IPS-NIHi7 (cell line): Measurements from ENCODE around the gene LCAT.
"Not testable (repeated sequence)": the region's sequence is repeated elsewhere in the genome, so short reads cannot be mapped to it uniquely, and the experiment has no call there.

Experiments
- DNase-seq: peaks from one replicate; pipeline ENCODE4 v3.0.0; 2012; ENCODE audit warnings: mixed read lengths; ENCODE audit errors: extremely low spot score

LCAT gene

DNA sequence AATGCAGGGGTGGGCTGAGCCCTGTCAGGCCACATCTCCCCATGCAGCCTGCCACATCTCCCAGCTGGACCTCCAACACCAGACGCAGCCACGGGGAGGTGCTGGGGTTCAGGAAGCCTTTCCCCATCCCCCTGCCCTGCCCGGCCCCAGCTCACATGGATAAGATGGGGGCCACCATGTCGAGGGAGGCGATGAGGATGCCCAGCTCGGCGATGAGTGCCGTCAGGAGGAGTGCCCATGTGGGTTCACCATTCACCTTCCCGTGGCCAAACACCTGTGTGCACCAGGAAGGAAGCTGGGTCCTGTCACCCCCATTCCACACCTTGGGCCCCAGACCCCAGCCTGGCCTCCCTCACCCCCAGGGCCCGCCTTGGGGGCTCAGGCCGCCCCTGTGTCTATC, 5.7 kb upstream of the LCAT start:
- DNase-seq, result no peak

DNA sequence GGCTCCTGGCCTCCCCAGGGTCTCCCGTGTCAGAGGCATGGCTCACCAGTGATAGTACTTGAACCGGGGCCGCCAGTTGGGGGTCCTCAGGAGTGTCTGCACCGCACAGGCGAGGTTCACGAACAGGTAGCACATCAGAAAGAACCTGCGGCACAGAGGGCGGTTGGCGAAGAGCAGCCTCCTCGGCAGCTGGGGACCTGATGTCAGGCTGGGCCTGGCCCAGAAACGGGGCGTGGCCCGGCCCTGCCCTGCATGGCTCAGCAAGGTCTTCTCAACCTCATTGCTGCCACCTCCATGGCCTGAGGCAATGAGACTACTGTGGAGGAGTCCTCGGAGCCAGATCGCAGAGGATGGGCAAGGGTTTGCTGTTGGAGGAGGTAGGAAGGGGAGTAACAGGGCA, 4.1 kb upstream of the LCAT start:
- DNase-seq, result no peak

DNA sequence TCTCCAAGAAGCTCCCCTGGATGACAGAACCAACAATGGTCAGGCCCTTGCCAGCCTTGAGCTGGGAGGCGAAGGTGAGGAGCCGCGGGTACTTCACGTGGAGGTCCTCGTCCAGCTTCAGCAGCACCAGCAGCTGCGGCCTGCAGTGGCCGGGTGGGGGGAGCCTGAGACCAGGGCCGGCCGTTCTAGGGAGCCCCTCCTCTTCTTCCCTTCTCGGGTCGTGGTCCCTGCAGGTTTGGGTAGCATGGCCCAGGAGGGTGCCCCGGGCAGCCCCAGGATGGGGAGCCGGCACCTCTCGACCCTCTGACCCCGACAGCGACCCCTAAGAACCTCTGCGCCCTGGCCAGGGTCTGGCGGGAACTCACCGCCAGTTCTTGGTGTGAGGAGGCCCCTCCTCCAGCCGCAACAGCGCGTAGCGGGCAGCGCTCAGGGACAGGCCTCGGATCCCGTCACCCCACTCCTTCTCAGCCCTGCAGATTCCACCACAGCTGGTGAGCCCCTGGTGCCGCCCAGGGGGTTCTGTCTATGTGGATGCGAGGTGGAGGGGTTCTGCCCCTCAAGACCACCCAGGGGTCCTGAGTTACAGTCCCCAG, 3.1 kb upstream of the LCAT start:
- no peak for DNase-seq

DNA sequence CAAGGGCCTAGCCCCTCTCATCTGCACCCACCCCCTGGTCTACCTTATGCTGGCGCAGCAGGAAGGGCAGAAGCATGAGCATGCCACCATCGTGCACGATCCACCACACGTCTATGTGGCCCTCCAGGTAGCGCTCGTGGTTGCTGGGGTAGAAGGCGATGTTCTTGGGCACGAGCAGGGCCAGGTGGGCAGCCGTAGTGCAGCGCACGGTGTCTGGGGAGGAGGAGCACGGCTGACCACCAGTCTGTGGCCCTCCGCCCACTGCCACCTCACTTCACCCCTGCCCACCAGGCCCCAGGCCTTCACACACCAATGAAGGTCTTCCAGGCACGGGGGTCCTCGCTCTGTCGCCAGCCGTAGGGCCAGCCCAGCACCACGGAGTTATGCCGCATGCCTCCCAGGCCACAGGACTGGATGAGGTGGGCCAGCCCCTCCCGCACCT, 2.2 kb upstream of the LCAT start:
- no peak for DNase-seq

DNA sequence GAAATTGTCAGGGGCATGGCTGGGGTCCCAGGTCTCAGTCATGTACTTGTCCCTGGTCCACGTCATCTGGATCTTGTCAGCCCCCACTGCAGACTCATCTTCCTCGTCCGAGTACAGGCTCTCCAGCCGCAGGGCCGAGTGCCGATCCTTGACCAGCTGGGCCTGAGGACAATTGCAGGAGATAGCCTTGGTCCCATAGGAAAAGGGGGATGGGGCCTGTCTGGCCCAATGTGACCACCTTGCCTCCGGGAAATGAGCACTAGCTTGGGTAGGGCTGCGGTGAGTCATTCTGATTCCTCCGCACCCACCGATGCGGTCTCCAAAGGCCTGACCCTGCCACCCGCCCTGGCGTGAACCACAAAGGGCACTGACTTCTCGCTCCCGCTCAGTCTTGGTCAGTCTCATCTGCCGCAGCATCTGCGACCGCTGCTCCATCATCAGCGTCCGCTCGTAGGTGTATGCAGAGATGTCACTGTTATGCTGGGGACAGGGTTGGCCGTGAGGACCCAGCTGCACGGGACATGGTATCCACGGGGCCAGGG, 1.5 kb upstream of the LCAT start:
- DNase-seq, result no peak

DNA sequence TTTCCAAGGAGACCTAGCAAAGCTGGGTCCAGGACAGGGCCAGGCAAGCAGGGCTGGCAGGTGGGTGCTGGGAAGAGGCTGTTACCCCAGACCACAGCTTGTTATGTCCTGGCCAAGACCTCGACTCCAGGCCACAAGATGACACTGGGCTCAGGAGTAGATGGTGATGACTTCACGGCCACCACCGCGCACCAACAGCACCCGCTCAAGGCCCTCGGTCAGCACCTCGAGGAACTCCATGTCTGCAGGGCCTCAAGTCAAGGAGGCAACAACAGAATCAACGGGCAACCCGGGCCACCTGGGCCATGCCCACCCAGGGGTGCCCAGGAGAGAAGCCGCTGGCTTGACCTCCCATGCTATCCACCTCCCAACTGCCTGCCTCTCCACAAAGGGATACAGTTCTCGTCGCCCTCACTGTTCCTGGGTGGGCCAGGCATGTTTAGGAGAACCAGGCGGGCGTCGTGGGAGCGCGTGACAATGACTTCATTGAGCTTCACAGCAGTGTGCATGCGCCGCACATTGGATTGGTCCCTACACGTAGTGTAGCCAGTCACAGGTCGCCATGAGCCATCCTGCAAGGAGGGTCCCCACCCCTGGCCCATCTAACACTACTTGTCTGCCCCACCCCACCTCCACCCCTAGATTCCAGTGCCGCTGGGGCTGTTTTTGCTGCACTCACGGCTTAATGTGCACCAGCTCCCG, 921 bp upstream of the LCAT start:
- DNase-seq, result no peak

DNA sequence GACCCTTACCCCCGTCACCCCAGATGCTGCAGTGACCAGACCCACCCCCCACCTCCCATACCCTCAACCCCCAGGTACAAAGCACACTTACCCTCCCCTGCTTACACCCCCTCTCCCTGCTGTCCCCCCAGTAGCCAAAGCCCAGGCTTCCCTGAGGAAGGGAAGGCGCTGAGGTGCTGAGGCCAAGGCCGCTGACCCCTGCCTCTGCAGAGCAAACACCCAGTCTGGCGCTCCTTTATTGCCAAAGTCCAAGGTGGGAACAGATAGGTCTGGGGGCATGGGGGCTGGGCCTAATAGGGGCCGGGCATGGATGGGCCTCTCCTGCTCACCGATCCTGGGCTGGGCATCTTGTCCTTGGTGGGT, 683 bp downstream of the LCAT start:
- no peak for DNase-seq

DNA sequence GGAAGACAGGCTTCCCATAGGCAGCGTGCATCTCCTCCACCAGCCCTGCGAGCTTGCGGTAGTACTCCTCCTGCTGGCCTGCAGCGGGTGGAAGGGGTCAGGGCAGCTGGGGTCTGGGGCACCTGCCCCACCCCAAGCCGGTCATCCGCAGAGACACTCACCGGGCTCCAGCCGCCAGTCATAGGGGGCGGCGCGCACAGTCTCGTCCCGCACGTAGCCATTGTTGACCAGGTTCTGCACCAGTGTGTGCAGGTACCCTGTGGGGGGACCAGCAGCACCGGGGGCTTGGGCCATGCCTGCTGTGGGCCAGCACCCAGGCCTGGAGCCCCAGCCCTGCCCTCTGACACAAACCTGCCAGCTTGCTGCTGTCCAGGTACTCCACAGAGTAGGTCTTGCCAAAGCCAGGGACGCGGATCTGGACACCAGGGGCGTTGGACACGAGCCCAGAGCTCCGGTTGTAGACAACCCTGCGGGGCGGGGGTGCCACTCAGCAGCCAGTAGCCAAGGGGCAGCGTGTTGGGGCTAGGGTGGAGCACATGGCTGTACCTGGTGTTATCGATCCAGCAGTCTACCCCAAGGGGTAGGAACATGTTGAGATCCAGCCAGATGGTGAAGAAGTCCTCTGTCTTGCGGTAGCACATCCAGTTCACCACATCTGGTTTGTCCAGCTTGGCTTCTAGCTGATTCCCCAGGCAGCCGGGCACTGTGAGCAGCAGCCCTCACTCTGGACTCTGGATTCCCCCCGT, 1.2 kb downstream of the LCAT start:
- DNase-seq, result no peak

DNA sequence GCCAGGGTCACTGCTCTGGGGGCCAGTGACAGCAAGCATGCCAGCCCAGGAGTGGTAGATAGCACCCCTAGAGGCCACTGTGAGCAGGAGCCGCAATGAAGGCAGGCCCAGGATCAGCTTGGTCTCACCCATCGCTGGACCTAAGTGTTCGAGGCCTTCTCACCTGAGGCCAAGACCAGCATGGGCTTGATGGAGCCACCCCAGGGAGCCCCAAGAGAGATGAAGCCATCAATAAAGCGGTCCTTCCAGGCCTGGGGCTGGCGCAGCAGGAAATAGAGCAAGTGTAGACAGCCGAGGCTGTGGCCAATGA, 1.8 kb downstream of the LCAT start:
- DNase-seq, result peak; percentile 87

DNA sequence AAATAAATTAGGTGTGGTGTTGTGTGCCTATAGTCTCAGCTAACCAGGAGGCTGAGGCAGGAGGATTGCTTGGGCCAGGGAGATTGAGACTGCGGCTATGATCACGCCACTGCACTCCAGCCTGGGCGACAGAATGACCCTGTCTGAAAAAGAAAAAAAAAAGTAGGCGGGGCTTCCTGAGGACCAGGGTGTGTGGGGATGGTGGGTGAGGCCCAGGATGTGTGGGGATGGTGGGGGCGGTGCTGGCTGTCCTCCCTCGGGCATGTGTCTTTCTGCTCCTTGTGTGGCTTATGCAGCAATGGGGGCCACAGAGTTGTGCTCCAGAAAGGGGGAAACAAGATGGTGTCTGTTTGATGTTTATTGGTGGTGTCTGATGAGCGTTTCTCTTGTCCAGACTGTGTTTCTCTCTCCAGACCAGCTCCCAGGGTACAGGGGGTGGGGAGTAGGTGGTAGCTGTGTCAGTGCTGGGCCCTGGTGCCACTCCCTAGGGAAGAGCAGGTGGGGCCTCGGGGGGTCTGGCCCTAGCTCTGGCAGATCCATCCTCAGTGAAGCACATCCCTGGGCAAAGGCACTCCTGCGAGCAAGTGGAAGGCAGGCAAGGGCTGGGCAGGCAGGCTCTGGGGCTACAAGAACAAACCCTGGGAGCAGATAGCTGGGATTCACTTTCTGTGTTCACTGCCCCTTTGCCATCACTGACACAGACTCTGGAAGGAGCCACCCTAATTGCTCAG, 2.3 kb downstream of the LCAT start:
- no peak for DNase-seq

DNA sequence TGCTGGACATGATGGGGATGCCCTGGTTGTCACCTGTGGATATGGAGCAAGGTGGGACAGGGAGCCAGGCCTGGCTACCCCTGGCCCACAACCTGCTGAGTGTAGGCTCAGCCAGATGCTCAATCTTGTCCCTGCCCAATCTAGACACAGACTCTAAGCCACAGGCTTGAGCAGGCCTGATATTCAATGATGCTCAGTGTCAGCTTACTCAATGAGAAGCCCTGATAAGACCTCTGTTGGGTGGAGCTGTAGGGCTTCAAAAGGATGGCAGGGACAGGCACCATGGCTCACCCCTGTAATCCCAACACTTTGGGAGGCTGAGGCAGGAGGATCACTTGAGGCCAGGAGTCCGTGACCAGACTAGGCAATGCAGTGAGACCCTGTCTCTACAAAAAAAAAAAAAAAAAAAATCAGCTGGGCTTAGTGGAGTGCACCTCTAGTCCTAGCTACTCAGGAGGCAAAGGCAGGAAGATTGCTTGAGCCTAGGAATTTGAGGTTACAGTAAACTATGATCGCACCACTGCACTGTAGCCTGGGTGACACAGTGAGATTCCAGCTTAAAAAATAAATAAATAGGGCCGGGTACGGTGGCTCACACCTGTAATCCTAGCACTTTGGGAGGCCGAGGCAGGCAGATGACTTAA, 3.4 kb downstream of the LCAT start:
- DNase-seq, result no peak

DNA sequence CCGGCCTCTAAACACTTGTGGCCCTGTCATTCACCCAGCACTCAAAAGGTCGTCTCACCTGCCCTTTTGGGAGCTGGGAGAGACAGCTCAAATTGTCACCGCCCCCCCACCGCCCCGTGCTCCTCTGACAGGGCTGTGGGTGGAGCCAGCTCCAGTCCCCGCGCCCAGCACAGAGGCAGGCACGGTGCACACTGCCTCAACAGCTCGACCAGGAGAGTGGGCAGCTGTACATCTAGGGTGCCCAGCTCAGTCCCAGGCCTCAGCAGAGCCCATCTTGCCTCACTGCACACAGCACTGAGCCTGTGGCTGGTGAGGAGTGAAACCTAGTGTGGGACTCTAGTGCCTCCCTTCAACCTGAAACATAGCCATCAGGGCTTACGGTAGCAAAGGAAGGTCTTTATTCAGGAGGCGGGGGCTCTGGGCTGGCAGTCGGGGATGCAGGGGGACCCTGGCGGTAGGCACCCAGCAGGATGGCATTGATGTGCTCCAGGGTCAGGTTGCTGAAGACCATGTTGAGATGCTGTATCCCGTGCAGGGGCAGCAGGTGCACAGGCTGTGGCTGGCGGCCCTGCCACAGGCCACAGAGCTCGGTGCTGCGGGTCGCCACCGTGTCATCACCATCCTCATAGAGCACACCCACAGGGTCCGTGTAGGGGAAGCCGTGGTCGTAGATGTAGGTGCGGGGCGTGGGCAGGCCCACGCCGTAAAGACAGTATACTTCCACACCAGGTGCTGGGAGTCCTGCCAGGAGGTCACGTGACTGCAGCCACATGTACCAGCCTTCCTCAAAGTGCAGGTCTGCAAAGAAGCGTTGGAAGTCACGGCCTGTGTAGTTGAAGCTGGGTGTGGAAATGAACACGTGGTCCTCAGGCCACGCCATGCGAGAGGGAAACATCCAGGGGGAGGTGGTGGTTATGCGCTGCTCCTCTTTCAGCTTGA, 4.1 kb downstream of the LCAT start:
- DNase-seq, result no peak

DNA sequence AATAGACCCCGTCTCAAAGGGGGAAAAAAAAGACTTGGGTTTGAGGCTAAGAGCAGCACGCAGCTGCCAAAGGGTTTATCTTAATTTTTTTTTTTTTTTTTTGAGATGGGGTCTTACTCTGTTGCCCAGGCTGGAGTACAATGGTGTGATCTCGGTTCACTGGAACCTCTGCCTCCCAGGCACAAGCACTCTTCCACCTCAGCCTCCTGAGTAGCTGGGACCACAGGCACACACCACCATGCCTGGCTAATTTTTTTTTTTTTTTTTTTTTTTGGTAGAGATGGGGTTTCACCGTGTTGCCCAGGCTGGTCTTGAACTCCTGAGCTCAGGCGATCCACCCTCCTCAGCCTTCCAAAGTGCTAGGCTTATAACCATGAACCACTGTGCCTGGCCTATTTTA, 6.2 kb downstream of the LCAT start:
- not testable (repeated sequence) for DNase-seq

DNA sequence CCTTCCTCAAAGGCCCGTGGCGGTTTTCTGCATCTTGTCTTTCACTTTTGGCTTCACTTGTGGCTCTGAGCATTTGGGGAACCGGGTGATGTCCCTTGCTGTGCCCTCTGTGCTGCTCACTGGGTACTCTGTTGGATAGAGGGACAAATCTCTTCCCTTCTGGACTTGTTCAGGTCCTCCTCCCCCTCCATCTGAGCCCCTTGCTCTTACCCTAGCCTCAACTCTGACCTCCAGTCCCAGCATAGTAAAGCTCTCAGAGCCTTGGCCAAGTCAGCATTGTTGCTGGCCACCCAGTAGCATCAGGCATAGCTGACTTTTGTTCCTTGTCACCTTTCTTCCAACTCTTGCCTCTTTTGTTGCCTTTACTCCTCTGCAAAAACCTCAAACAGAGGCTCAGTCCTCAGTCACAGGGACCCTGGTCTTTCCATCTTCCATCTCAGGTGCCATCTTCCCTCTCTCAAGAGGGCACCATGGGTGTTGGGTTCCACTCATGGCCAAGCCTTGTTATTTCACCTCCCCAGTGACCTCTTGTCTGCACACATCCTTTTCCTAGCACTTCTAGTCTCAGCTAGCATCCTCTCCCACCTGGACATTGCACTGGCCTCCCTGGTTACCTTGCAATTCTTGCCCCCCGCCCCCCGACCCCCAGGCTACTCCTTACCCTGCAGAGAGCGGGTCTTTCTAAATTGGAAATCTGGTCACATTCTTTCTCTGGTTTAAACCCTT, 6.9 kb downstream of the LCAT start:
- DNase-seq, result no peak

DNA sequence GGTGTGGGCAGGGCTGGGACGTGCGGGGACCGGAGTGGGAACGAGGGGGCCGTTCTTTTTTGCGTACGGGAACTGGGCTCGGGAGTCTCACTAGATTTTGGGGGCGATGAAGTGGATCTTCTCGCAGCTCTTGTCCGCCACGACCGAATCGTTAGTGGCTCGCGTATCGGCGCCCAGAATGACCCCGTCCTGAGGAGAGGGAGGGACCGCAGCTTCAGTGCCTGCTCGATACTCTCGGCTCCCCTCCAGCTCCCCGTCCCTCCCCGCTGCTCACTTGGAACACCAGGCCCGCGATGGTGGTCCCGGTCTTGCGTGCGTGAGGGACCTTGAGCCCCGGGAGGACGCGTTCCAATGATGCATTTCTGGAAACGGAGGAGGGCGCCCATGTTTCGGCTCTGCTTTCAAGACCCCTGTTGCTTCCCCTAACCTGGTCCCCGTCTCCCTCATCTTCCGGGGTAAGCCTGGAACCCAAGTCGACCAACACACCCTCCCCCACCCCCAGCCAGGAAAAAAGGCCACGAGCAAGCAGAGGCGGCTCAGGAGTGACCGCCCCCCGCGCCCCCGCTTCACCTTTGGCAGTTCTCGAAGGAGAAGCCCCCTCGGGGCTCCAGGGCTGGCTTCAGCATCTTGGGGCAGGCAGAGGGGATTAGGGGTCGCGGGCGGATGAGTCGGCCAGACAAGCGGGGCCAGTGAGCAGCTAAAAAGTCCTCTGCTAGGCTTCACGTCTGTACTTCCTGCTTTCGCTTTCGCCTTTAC, 7.6 kb downstream of the LCAT start, which contains the start of gene PSMB10:
PSMB10 (minus strand) TSS at position 727 of the 756 bp plus-strand sequence; CDS start at position 626, 101 bp downstream.
- DNase-seq, result no peak

DNA sequence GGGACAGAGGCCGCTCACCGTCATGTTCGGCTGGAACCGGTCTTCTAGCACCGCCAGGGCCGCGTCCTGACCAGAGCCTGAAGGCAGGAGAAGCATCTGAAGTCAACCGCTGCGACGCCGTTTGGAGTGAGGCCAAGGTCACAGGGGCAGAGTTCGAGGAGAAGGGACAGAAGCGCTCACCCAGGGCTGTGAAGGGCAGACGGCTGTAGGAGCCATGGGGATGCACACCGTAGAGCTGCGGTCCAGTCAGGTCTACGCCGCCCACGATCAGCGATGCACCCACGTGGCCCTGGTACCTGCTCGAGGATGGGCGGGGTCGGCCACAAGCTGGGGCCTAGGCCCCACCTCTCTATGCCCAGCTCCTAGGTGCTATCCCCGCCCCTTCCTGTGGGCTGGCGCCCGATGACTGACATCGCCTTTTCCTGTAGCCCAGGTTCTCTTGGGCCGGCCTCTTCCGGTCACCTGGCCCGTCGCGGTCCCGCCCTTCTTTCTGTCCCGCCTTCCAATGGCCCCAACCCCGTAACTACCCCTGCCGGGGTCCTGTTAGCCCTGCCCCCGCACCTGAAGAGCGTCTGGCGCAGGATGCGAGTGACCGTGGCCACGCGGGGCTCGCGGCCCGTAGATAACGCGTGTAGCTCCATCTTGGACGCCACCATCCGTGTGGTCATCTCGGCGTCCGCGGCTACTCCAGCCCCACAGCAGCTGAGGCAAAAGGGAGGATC, 8.4 kb downstream of the LCAT start:
- DNase-seq, result peak; percentile 100

DNA sequence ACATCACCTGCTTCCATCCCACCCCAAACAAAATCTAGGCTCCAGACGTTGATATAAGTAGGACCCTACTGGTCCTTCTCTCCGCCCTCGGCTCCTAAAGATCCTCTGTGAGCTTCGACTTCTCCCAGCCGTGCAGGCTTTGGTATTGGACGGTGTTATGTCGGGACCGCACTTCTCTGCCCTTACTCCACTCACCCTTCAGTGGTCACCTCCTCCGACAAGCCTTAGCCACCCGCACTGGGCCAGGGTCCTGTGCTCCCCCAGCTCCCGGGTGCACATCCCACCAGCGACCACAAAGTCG, 8.9 kb downstream of the LCAT start:
- no peak for DNase-seq

DNA sequence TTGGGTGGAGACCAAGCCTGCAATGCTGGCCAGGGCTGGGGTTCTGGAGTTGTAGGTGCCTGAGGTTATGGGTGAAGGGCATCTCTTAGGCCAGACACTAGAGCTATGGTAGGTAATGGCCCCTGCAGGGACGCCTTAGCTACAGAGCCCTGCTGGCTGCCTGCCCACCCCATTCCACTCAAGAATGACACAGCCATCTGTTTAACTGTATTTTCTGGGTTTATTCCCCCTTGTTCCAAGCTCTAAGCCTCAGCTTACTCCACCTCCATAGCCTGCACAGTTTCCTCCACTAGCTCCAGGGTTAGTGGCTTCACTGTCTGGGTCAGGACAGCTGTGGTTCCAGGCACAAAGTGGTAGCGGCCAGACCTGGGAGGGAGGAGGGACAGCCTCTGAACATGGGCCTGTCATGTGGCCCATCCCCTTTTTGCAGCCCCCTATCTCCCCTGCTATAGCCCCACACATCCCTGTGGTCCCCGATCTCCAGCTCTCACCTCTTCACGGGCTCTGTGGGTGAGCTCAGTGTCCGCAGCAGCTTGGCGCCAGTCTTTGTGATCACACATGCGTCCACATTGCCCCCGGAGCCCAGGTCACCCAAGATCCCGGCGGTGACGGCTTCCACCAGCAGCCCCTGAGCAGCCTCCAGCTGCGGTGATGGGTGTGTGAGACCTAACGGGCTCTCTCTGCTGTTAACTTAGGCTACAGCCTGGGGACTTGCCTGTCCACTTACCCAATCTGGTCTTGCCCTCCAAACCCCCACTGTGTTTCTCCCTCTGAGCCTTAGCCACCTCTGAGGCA, 9.4 kb downstream of the LCAT start:
- DNase-seq, result no peak
